Caco-2 (cell line): ENCODE data around the gene ADK. TPM values are rescaled to one million over a fixed set of nuclear protein-coding genes. Genes with fewer than 3 reads are reported as not detected.

Experiments
- BruUV-seq: library from RNA; stranded (reverse); fragments of 400-500 nt; replicated peaks from 2 replicates; lab custom pipeline; 2021; lab: Mats Ljungman, UMichigan
- CTCF ChIA-PET: fragments of 300-600 bp; sonication (Branson Sonifier 250); formaldehyde crosslinking; loops from one replicate; lab custom pipeline; 2022; ENCODE audit warnings: antibody characterized with exemption; lab: Charles Lee
- POLR2A ChIA-PET: fragments of 300-600 bp; sonication (Branson Sonifier 250); formaldehyde crosslinking; loops from one replicate; lab custom pipeline; 2022; ENCODE audit warnings: antibody characterized with exemption; lab: Charles Lee
- DNase-seq, 2 experiments: peaks; one replicate each; pipeline versions ENCODE4 v3.0.0 to v3.0.0-alpha.2; 2020 to 2022
- H3K27me3 ChIP-seq: replicated peaks from 2 replicates; pipeline ENCODE4 v1.6.0; 2011; ENCODE audit warnings: low read length; ENCODE audit not compliant: control insufficient read depth, insufficient read depth
- H3K36me3 ChIP-seq: 2 replicates; pipeline ENCODE4 v1.5.1; 2011; ENCODE audit warnings: low read length; ENCODE audit not compliant: control insufficient read depth, insufficient read depth
- H3K4me1 ChIP-seq: fragments of 250-450 bp; sonication (Bioruptor Pico); 2 replicates; pipeline ENCODE4 v1.5.1; 2020; ENCODE audit warnings: mild to moderate bottlenecking
- H3K4me3 ChIP-seq: 2 replicates; pipeline ENCODE4 v1.5.1; 2011; ENCODE audit warnings: low read depth, mild to moderate bottlenecking, control low read depth, low read length
- H3K9me3 ChIP-seq: fragments of 250-450 bp; sonication (Bioruptor Pico); 2 replicates; pipeline ENCODE4 v1.5.1; 2020; ENCODE audit warnings: mild to moderate bottlenecking, moderate library complexity
- H3K27ac Mint-ChIP-seq: one replicate; pipeline ENCODE4 v1.8.0; 2022; ENCODE audit warnings: mixed read lengths; ENCODE audit not compliant: unreplicated experiment
- H3K27me3 Mint-ChIP-seq: one replicate; pipeline ENCODE4 v1.8.0; 2022; ENCODE audit warnings: mixed read lengths; ENCODE audit not compliant: insufficient read depth, unreplicated experiment
- H3K36me3 Mint-ChIP-seq: one replicate; pipeline ENCODE4 v1.8.0; 2022; ENCODE audit warnings: mild to moderate bottlenecking, mixed read lengths; ENCODE audit not compliant: insufficient read depth, unreplicated experiment
- H3K4me1 Mint-ChIP-seq: one replicate; pipeline ENCODE4 v1.8.0; 2022; ENCODE audit warnings: low read depth, mixed read lengths; ENCODE audit not compliant: unreplicated experiment
- H3K4me3 Mint-ChIP-seq: one replicate; pipeline ENCODE4 v1.8.0; 2022; ENCODE audit warnings: mild to moderate bottlenecking, moderate library complexity, mixed read lengths; ENCODE audit not compliant: unreplicated experiment
- H3K9me3 Mint-ChIP-seq: one replicate; pipeline ENCODE4 v1.8.0; 2022; ENCODE audit warnings: mixed read lengths; ENCODE audit not compliant: unreplicated experiment
- CTCF ChIP-seq, 2 experiments: fragments of 200-600 bp in 1 of 2; IDR thresholded peaks; 1 replicate in 1 of 2; 2 replicates in 1 of 2; pipeline versions ENCODE4 v1.5.1 to v1.8.0; 2011 to 2022; ENCODE audit warnings: antibody characterized with exemption in 1 of 2, control low read depth in 1 of 2, inconsistent platforms in 1 of 2, low read depth in 1 of 2, low read length in 1 of 2, mild to moderate bottlenecking in 1 of 2, moderate library complexity in 1 of 2; ENCODE audit not compliant: insufficient read depth in 1 of 2, severe bottlenecking in 1 of 2, unreplicated experiment in 1 of 2
- intact Hi-C: fragments of 100-400 bp; cut with micrococcal nuclease; formaldehyde crosslinking; loops from one replicate; pipeline ENCODE4 v1.10.0; 2022; ENCODE audit not compliant: unreplicated experiment
- total RNA-seq: library from RNA; stranded (reverse); gene quantifications from 2 replicates; pipeline ENCODE4 v1.2.3, GENCODE V29; 2022

The ADK gene
- total RNA-seq, 1 experiment from 2014 or later, result 105 TPM

GRCh38 chr10:74165530-74165901 lies 14.5 kb downstream of the ADK start:
- Histone ChIP-seq H3K4me3 (no peak overlapping the region), H3K9me3 (no peaks in the 10 kb centered on the region)

GRCh38 chr10:74167443-74167842 lies 16.4 kb downstream of the ADK start:
- Mint-ChIP-seq H3K4me1 (peaks cover 28% of the 10 kb centered on the region), H3K4me3 (no peak overlapping the region), H3K36me3 (no peaks in the 10 kb centered on the region), H3K27me3 (no peaks in the 10 kb centered on the region), H3K9me3 (no peaks in the 10 kb centered on the region), H3K27ac (no peak overlapping the region)
- H3K27me3 ChIP-seq, result no peaks in the 10 kb centered on the region
- CTCF ChIA-PET, result interaction anchor here (1.4 kb wide), 1 partner anchor 15 kb away, joined by 5 read pairs; no protein-coding TSS in a partner anchor
- POLR2A ChIA-PET, result interaction anchor here (3.1 kb wide), 1 partner anchor 9 kb away, joined by 13 read pairs; no protein-coding TSS in a partner anchor
- no peak for TF ChIP-seq CTCF (IDR thresholded peaks at IDR 0.05; ENCODE audit: insufficient read depth in 1 of 2, low read depth in 1 of 2, low read length in 1 of 2, severe bottlenecking in 1 of 2, unreplicated experiment in 1 of 2)
- BruUV-seq, result no TSS peak
- no peak for DNase-seq
- peaks cover 53% of the 10 kb centered on the region for H3K4me1 ChIP-seq
- no peaks in the 10 kb centered on the region for H3K36me3 ChIP-seq
- intact Hi-C loops, result no loop called here
- no peak overlapping the region for H3K4me3 ChIP-seq
- no peaks in the 10 kb centered on the region for H3K9me3 ChIP-seq

More at GRCh38 chr10:74165530-74165901, 14.5 kb downstream of the ADK start:
- no peaks in the 10 kb centered on the region for H3K27me3 ChIP-seq
- H3K36me3 ChIP-seq, result no peaks in the 10 kb centered on the region
- H3K27ac Mint-ChIP-seq, result peak overlapping the region; percentile 92
- BruUV-seq, result no TSS peak
- H3K4me1 Mint-ChIP-seq, result peaks cover 19% of the 10 kb centered on the region
- no peak for TF ChIP-seq CTCF (IDR thresholded peaks at IDR 0.05; ENCODE audit: insufficient read depth in 1 of 2, low read depth in 1 of 2, low read length in 1 of 2, severe bottlenecking in 1 of 2, unreplicated experiment in 1 of 2)
- H3K4me3 Mint-ChIP-seq, result peak overlapping the region; percentile 66
- no peaks in the 10 kb centered on the region for H3K36me3 Mint-ChIP-seq
- H3K9me3 Mint-ChIP-seq, result no peaks in the 10 kb centered on the region
- no peak for DNase-seq
- POLR2A ChIA-PET, result interaction anchor here (0.7 to 3.1 kb wide), 4 partner anchors 11 to 392 kb away, joined by 4 to 13 read pairs (median 4); partner anchors contain the start of gene ADK
- H3K27me3 Mint-ChIP-seq, result no peaks in the 10 kb centered on the region
- peaks cover 44% of the 10 kb centered on the region for H3K4me1 ChIP-seq
- CTCF ChIA-PET, result no interaction called here
- intact Hi-C loops, result no loop called here

- peaks cover 32% of the 10 kb centered on the region for H3K4me1 ChIP-seq
Measured at GRCh38 chr10:74171625-74172024, 20.6 kb downstream of the ADK start.

More at GRCh38 chr10:74171625-74172024, 20.6 kb downstream of the ADK start:
- intact Hi-C loops, result no loop called here
- POLR2A ChIA-PET, result interaction anchor here (1.1 kb wide), 1 partner anchor 20 kb away, joined by 5 read pairs; the partner anchor contains the start of gene ADK
- BruUV-seq, result no TSS peak
- Mint-ChIP-seq H3K9me3 (no peaks in the 10 kb centered on the region), H3K27me3 (no peaks in the 10 kb centered on the region), H3K4me1 (peaks cover 19% of the 10 kb centered on the region), H3K4me3 (peak overlapping the region; percentile 18), H3K27ac (peak overlapping the region; percentile 31), H3K36me3 (peaks cover 9% of the 10 kb centered on the region)
- DNase-seq, result no peak
- no peaks in the 10 kb centered on the region for H3K27me3 ChIP-seq
- CTCF ChIA-PET, result interaction anchor here (0.6 kb wide), 1 partner anchor 22 kb away, joined by 7 read pairs; no protein-coding TSS in a partner anchor
- H3K9me3 ChIP-seq, result no peaks in the 10 kb centered on the region
- H3K4me3 ChIP-seq, result no peak overlapping the region
- no peaks in the 10 kb centered on the region for H3K36me3 ChIP-seq
- no peak for TF ChIP-seq CTCF (IDR thresholded peaks at IDR 0.05; ENCODE audit: insufficient read depth in 1 of 2, low read depth in 1 of 2, low read length in 1 of 2, severe bottlenecking in 1 of 2, unreplicated experiment in 1 of 2)
